Suppressor macrophage treated with lipopolysaccharide for 4 hours (primary cell): ENCODE measurements around the gene SSBP2.

Experiments
- DNase-seq: peaks from one replicate; pipeline ENCODE4 v3.0.0-alpha.2; 2020

The SSBP2 gene

GRCh38 chr5:81751009-81751835 lies at the start of gene SSBP2:
SSBP2 (minus strand) TSS chr5:81751097; CDS start chr5:81751042, 55 bp downstream.
- peak; percentile 99 for DNase-seq

GRCh38 chr5:81795666-81796065 lies 44.8 kb upstream of the SSBP2 start:
- no peak for DNase-seq

GRCh38 chr5:81794226-81794625 lies 43.3 kb upstream of the SSBP2 start:
- DNase-seq = no peak

GRCh38 chr5:81790336-81790735 lies 39.4 kb upstream of the SSBP2 start:
- DNase-seq = no peak

- DNase-seq = peak; percentile 20
Measured at GRCh38 chr5:81789033-81789432, 38.1 kb upstream of the SSBP2 start.

- DNase-seq = no peak
Measured at GRCh38 chr5:81788329-81788728, 37.4 kb upstream of the SSBP2 start.

GRCh38 chr5:81787474-81788242 lies 36.8 kb upstream of the SSBP2 start:
- DNase-seq = no peak

- DNase-seq = no peak
Measured at GRCh38 chr5:81786991-81787390, 36.1 kb upstream of the SSBP2 start.

- DNase-seq = no peak
Measured at GRCh38 chr5:81786496-81786895, 35.6 kb upstream of the SSBP2 start.

- DNase-seq = no peak
Measured at GRCh38 chr5:81785322-81785721, 34.4 kb upstream of the SSBP2 start.

- DNase-seq = peak; percentile 23
Measured at GRCh38 chr5:81783401-81783800, 32.5 kb upstream of the SSBP2 start.

GRCh38 chr5:81782811-81783210 lies 31.9 kb upstream of the SSBP2 start:
- DNase-seq = peak; percentile 36

- DNase-seq = no peak
Measured at GRCh38 chr5:81779916-81780266, 29.0 kb upstream of the SSBP2 start.

- peak; percentile 58 for DNase-seq
Measured at GRCh38 chr5:81779125-81779915, 28.4 kb upstream of the SSBP2 start.

GRCh38 chr5:81778642-81779041 lies 27.7 kb upstream of the SSBP2 start:
- DNase-seq = peak; percentile 43

GRCh38 chr5:81776258-81776657 lies 25.4 kb upstream of the SSBP2 start:
- no peak for DNase-seq

GRCh38 chr5:81774374-81774773 lies 23.5 kb upstream of the SSBP2 start:
- no peak for DNase-seq

- DNase-seq = peak; percentile 30
Measured at GRCh38 chr5:81773574-81773973, 22.7 kb upstream of the SSBP2 start.

- DNase-seq = no peak
Measured at GRCh38 chr5:81773161-81773560, 22.3 kb upstream of the SSBP2 start.

GRCh38 chr5:81772488-81772887 lies 21.6 kb upstream of the SSBP2 start:
- DNase-seq = no peak

GRCh38 chr5:81768935-81769452 lies 18.1 kb upstream of the SSBP2 start:
- DNase-seq = peak; percentile 70

- DNase-seq = no peak
Measured at GRCh38 chr5:81767938-81768337, 17.0 kb upstream of the SSBP2 start.

GRCh38 chr5:81767097-81767496 lies 16.2 kb upstream of the SSBP2 start:
- no peak for DNase-seq
